OCI-LY7 (cell line): Measurements from ENCODE around the gene LTB.

Source experiments
- EZH2phosphoT487 ChIP-seq: fragments of 200-600 bp; sonication (generic); IDR thresholded peaks from 2 replicates; pipeline ENCODE4 v1.6.1; 2018; ENCODE audit warnings: low read depth, borderline replicate concordance, mild to moderate bottlenecking, mixed run types, antibody characterized with exemption, low read length, moderate library complexity, mixed read lengths
- TF ChIP-seq, protein P1 (sequence below): fragments of 200-600 bp; sonication (generic); conservative IDR thresholded peaks from 2 replicates; pipeline ENCODE4 v1.5.1; 2014; ENCODE audit warnings: mild to moderate bottlenecking, antibody characterized with exemption, low read length, moderate library complexity, mixed read lengths

DNA sequence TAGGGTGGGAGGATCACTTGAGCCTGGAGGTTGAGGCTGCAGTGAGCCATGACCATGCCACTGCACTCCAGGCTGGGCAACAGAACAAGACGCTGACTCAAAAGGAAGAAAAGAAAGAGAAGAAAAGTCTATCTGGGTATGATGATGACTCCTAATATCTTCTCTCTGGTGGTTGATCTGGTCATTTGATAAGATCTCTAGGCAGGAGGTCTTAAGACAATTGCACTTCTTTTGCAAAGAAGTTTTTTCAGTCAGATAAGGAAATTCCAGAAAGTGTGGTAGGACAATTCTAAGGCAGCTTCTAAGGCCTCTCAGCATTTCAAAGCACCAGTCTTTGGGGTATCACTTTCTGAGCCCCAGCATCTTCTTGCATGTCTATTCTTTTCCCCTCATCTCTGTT is 25.1 kb upstream of the LTB start:
- TF ChIP-seq, protein P1, sequence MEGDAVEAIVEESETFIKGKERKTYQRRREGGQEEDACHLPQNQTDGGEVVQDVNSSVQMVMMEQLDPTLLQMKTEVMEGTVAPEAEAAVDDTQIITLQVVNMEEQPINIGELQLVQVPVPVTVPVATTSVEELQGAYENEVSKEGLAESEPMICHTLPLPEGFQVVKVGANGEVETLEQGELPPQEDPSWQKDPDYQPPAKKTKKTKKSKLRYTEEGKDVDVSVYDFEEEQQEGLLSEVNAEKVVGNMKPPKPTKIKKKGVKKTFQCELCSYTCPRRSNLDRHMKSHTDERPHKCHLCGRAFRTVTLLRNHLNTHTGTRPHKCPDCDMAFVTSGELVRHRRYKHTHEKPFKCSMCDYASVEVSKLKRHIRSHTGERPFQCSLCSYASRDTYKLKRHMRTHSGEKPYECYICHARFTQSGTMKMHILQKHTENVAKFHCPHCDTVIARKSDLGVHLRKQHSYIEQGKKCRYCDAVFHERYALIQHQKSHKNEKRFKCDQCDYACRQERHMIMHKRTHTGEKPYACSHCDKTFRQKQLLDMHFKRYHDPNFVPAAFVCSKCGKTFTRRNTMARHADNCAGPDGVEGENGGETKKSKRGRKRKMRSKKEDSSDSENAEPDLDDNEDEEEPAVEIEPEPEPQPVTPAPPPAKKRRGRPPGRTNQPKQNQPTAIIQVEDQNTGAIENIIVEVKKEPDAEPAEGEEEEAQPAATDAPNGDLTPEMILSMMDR, result no peak
- no peak for TF ChIP-seq EZH2phosphoT487
